Right ventricle myocardium superior (tissue), 1 donor: Measurements from ENCODE around the gene ZNF281. TPM values are rescaled to one million over a fixed set of nuclear protein-coding genes. Genes with fewer than 3 reads are reported as not detected.

Experiments used
- total RNA-seq: library from RNA; stranded (reverse); fragmentation: NEBNext Ultra II Directional; extraction: Animal tissue kit (Norgen Biotek cat#: 25700); gene quantifications from one replicate; pipeline ENCODE4 v1.2.1, GENCODE V29; 2021
- donor health status: DM: no; HTN: yes; CAD: no; lungs with severe emphysema.

The ZNF281 gene
- total RNA-seq, 1 donor from 2014 or later = 7.3 TPM

Other genes starting within 250 kb of the ZNF281 start
- 0.19 TPM for gene KIF14, start 210.7 kb upstream of the ZNF281 start, total RNA-seq